RWPE2 (cell line): ENCODE results near the gene MBNL2.

Experiments used
- ATAC-seq: fragments of 200-7000 bp; cut with Tn5 transposase; 3 replicates; pipeline ENCODE4 v1.9.1; 2021; ENCODE audit warnings: low read depth
- DNase-seq: peaks from one replicate; pipeline ENCODE4 v3.0.0-alpha.2; 2020; ENCODE audit warnings: low spot score
- H3K27ac ChIP-seq: fragments of 450-650 bp; 2 replicates; pipeline ENCODE4 v1.5.1; 2017; ENCODE audit warnings: mild to moderate bottlenecking; ENCODE audit not compliant: poor library complexity, severe bottlenecking
- H3K27me3 ChIP-seq: fragments of 250-450 bp; sonication (Bioruptor Pico); 2 replicates; pipeline ENCODE4 v1.5.1; 2021; ENCODE audit warnings: mild to moderate bottlenecking, moderate library complexity; ENCODE audit not compliant: insufficient read depth, poor library complexity, severe bottlenecking
- H3K36me3 ChIP-seq: fragments of 250-450 bp; sonication (Bioruptor Pico); 2 replicates; pipeline ENCODE4 v1.5.1; 2020; ENCODE audit warnings: low read depth, mild to moderate bottlenecking, moderate library complexity
- H3K4me1 ChIP-seq: fragments of 250-450 bp; sonication (Bioruptor Pico); 2 replicates; pipeline ENCODE4 v1.5.1; 2021; ENCODE audit warnings: mild to moderate bottlenecking, moderate library complexity; ENCODE audit not compliant: insufficient read depth, poor library complexity, severe bottlenecking
- H3K4me3 ChIP-seq: fragments of 250-450 bp; sonication (Bioruptor Pico); 2 replicates; pipeline ENCODE4 v1.5.1; 2021; ENCODE audit warnings: mild to moderate bottlenecking, moderate library complexity; ENCODE audit not compliant: severe bottlenecking
- H3K9me3 ChIP-seq: fragments of 250-450 bp; sonication (Bioruptor Pico); 2 replicates; pipeline ENCODE4 v1.5.1; 2021; ENCODE audit warnings: mild to moderate bottlenecking, moderate library complexity; ENCODE audit not compliant: severe bottlenecking
- TF ChIP-seq, protein P1 (sequence below): fragments of 450-650 bp; IDR thresholded peaks from one replicate; pipeline ENCODE4 v1.5.1; 2017; ENCODE audit warnings: mild to moderate bottlenecking, moderate library complexity; ENCODE audit not compliant: poor library complexity, severe bottlenecking

Gene MBNL2

GRCh38 chr13:97258801-97259200, 36.7 kb downstream of the MBNL2 start:
- H3K4me3 ChIP-seq: no peak overlapping the region
- TF ChIP-seq, protein P1, sequence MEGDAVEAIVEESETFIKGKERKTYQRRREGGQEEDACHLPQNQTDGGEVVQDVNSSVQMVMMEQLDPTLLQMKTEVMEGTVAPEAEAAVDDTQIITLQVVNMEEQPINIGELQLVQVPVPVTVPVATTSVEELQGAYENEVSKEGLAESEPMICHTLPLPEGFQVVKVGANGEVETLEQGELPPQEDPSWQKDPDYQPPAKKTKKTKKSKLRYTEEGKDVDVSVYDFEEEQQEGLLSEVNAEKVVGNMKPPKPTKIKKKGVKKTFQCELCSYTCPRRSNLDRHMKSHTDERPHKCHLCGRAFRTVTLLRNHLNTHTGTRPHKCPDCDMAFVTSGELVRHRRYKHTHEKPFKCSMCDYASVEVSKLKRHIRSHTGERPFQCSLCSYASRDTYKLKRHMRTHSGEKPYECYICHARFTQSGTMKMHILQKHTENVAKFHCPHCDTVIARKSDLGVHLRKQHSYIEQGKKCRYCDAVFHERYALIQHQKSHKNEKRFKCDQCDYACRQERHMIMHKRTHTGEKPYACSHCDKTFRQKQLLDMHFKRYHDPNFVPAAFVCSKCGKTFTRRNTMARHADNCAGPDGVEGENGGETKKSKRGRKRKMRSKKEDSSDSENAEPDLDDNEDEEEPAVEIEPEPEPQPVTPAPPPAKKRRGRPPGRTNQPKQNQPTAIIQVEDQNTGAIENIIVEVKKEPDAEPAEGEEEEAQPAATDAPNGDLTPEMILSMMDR: no peak
- 0 out of 2 replicates have a peak, but pooled peaks cover 5% of the 10 kb centered on the region for H3K36me3 ChIP-seq

DNA sequence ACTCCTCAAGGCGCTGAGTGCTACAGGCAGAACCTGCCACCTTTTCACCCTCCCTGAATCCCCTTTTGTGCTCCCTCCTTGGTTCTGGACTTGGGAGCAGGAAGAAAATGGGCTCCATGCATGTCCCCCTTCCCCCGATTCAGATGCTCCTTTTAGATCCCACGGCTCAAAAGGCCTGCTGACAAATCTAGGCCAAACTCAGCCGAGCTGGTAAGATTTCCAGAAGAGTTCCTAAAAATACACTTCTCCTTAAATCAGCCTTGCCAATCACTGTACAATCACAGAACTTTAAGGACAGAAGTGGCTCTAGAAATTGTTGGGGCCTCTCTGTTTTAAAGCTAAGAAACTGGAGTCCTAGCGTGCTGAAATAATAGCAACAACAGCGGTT, 37.3 kb downstream of the MBNL2 start:
- H3K27me3 ChIP-seq: no peaks in the 10 kb centered on the region
- DNase-seq (no peak), ATAC-seq (no peak)
- peak overlapping the region; percentile 81 for H3K27ac ChIP-seq
- no peak overlapping the region for H3K4me3 ChIP-seq
- H3K9me3 ChIP-seq: no peaks in the 10 kb centered on the region
- TF ChIP-seq, protein P1: no peak
- 0 out of 2 replicates have a peak, but pooled peaks cover 8% of the 10 kb centered on the region for H3K36me3 ChIP-seq
- peaks cover 62% of the 10 kb centered on the region for H3K4me1 ChIP-seq

More at GRCh38 chr13:97258801-97259200, 36.7 kb downstream of the MBNL2 start:
- Histone ChIP-seq H3K27me3 (no peaks in the 10 kb centered on the region), H3K27ac (peak overlapping the region; percentile 81), H3K4me1 (peaks cover 65% of the 10 kb centered on the region), H3K9me3 (no peaks in the 10 kb centered on the region)
- ATAC-seq (no peak), DNase-seq (no peak)

- DNase-seq (no peak), ATAC-seq (0 out of 3 replicates have a peak, but pooled peaks have one; percentile 20)
- Histone ChIP-seq H3K27ac (peak overlapping the region; percentile 81), H3K36me3 (0 out of 2 replicates have a peak, but pooled peaks cover 8% of the 10 kb centered on the region), H3K4me3 (no peak overlapping the region), H3K4me1 (peaks cover 63% of the 10 kb centered on the region), H3K27me3 (no peaks in the 10 kb centered on the region), H3K9me3 (no peaks in the 10 kb centered on the region)
- TF ChIP-seq, protein P1: no peak
Observed at GRCh38 chr13:97259798-97260714, 37.9 kb downstream of the MBNL2 start.

DNA sequence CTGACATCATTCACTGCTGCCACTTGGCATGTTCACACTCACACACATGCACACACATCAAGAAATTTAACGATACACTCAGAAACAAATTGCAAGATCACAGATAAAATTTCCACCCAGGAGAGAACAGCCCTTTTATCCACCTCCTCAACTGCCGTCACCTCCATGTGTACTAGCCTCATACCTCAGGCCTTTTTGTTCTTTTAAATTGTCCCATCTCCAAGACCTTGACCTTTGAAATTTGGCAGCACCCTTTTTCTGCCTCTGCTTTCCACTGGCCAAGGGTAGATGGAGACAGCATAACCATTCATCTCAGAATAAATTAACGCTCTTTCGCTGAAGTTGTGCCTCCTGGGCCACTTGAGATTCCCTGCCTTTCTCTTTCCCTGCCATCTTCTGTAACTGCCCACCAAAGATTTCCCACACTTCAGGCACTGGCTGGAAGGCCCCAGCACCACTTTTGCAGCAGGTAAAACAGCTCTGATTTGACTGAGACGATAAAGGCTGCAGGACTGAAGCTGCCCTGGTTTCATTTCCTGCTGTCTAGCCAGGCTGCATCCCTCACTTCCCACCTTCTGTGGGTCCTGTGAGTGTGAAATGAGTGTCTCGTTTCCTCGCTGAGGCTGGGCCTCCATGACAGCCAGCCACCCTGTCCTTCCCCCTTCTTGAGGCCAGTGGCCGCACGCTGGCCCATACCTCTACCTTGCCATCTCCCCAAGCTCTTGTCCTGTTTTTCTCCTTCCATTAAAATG, 39.3 kb downstream of the MBNL2 start:
- Histone ChIP-seq H3K27ac (no peak overlapping the region), H3K4me1 (peaks cover 49% of the 10 kb centered on the region), H3K27me3 (no peaks in the 10 kb centered on the region), H3K4me3 (no peak overlapping the region), H3K36me3 (0 out of 2 replicates have a peak, but pooled peaks cover 8% of the 10 kb centered on the region), H3K9me3 (no peaks in the 10 kb centered on the region)
- TF ChIP-seq, protein P1: no peak
- DNase-seq: no peak
- no peak for ATAC-seq
